Measurements from ENCODE around the gene NOL7. TPM values are rescaled to one million over a fixed set of nuclear protein-coding genes. Genes with fewer than 3 reads are reported as not detected.

NOL7 gene
- total and polyA plus RNA-seq, 2 of the 8 experiments (the other 6 are each of a cell fraction or from before 2014, with no cell fraction given): 16.4 to 70.4 TPM

GRCh38 chr6:13667655-13668054, 52.5 kb downstream of the NOL7 start:
- Histone ChIP-seq H3K79me2 (ENCODE audit: control insufficient read depth in 1 of 2, insufficient read depth in 2 of 2, low read length in 2 of 2) (peaks cover 0 to 97% of the 10 kb centered on the region in 2 experiments; a peak in 2 of 4 replicates), H3K9ac (replicated peaks in 1 of 4; ENCODE audit: extremely low read depth in 1 of 4, low read depth in 3 of 4, low read length in 3 of 4) (no peak overlapping the region), H2AFZ (ENCODE audit: low read length) (no peak overlapping the region), H2AK5ac (ENCODE audit: low read depth, low read length) (no peak overlapping the region), H3K23ac (ENCODE audit: insufficient read length) (no peak overlapping the region), H3K27ac (ENCODE audit: low read depth, low read length) (no peak overlapping the region), H3K23me2 (ENCODE audit: low read depth, low read length) (no peaks in the 10 kb centered on the region), H4K20me1 (replicated peaks in 1 of 2; ENCODE audit: control insufficient read depth in 1 of 2, insufficient read depth in 2 of 2, low read length in 2 of 2) (no peaks in the 10 kb centered on the region), H3K9me3 (ENCODE audit: insufficient read depth in 2 of 2, low read depth in 1 of 2, low read length in 1 of 2) (no peaks in the 10 kb centered on the region), H2BK120ac (replicated peaks; ENCODE audit: low read depth, low read length) (no peak overlapping the region), H2BK20ac (ENCODE audit: low read length) (no peak overlapping the region), H2BK15ac (ENCODE audit: low read length) (no peak overlapping the region), H4K91ac (replicated peaks; ENCODE audit: insufficient read length, low read length) (no peak overlapping the region), H3K18ac (ENCODE audit: extremely low read depth, low read length) (no peak overlapping the region), H3K4me3 (ENCODE audit: extremely low read depth in 1 of 4, insufficient read depth in 2 of 4, low read depth in 3 of 4, low read length in 4 of 4) (no peak overlapping the region), H3K27me3 (replicated peaks in 1 of 4; ENCODE audit: control insufficient read depth in 3 of 4, extremely low read depth in 1 of 4, insufficient read depth in 3 of 4, low read length in 3 of 4) (no peaks in the 10 kb centered on the region), H2BK5ac (ENCODE audit: low read depth, low read length) (no peak overlapping the region), H3K14ac (ENCODE audit: insufficient read length) (no peak overlapping the region), H3K36me3 (ENCODE audit: control insufficient read depth in 2 of 4, insufficient read depth in 4 of 4, low read length in 3 of 4) (no peaks in the 10 kb centered on the region; a peak in 1 of 8 replicates), H3K56ac (replicated peaks; ENCODE audit: insufficient read length, low read depth, low read length) (no peak overlapping the region), H3K4me2 (ENCODE audit: insufficient read depth in 1 of 2, low read depth in 2 of 2, low read length in 2 of 2) (no peak overlapping the region), H4K8ac (ENCODE audit: extremely low read depth, insufficient read depth, low read length) (no peak overlapping the region), H3K79me1 (ENCODE audit: low read depth, low read length) (peaks cover 4% of the 10 kb centered on the region), H4K5ac (ENCODE audit: insufficient read length, low read depth, low read length) (no peak overlapping the region), H3K4me1 (replicated peaks in 1 of 4; ENCODE audit: control insufficient read depth in 3 of 4, insufficient read depth in 4 of 4, low read length in 3 of 4) (peaks cover 0 to 1% (median 0%) of the 10 kb centered on the region in 4 experiments; a peak in 1 of 7 replicates), H2BK12ac (ENCODE audit: low read depth, low read length) (no peak overlapping the region), H3K4ac (replicated peaks; ENCODE audit: insufficient read length, low read depth, low read length) (no peak overlapping the region)
- ChIA-PET POLR2A (ENCODE audit: partially characterized antibody) (no interaction called here), CTCF (ENCODE audit: partially characterized antibody) (no interaction called here)
- FAIRE-seq (no peak), DNase-seq (ENCODE audit: low read depth in 1 of 2, low spot score in 2 of 2) (no peak)
- TF ChIP-seq CEBPB (IDR thresholded peaks at IDR 0.05; ENCODE audit: low read depth, low read length): peak; percentile 77; the same call in 1 of the 2 replicates
- TF ChIP-seq, protein P1, sequence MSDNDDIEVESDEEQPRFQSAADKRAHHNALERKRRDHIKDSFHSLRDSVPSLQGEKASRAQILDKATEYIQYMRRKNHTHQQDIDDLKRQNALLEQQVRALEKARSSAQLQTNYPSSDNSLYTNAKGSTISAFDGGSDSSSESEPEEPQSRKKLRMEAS (IDR thresholded peaks at IDR 0.05): no peak
- WGBS, 2 experiments (ENCODE audit: extremely low coverage in 1 of 2, insufficient coverage in 1 of 2, insufficient read length in 1 of 2, insufficient replicate concordance in 2 of 2, low coverage in 1 of 2, low lambda C conversion rate in 2 of 2, missing lambda C conversion rate in 1 of 2): 95 to 100% methylated on average over 2 of the region's 2 CpGs
